ENCODE measurements around the gene DGKD. TPM values are rescaled to one million over a fixed set of nuclear protein-coding genes. Genes with fewer than 3 reads are reported as not detected.
A peak's percentile ranks its signal among the peaks of the same experiment; 100 is the strongest.
"Not testable (repeated sequence)": the region's sequence is repeated elsewhere in the genome, so short reads cannot be mapped to it uniquely, and the experiment has no call there.

DGKD gene
- polyA plus RNA-seq, 12 donors = 20.4 to 33.3 (median 25.0) TPM; not detected in 1

- no peak for DNase-seq
Measured at GRCh38 chr2:233381638-233381995, 27.3 kb downstream of the DGKD start.

- no peak for DNase-seq
Measured at GRCh38 chr2:233384015-233384414, 29.7 kb downstream of the DGKD start.

- no peak for DNase-seq
Measured at GRCh38 chr2:233384811-233385488, 30.7 kb downstream of the DGKD start.

- no peak for DNase-seq
Measured at GRCh38 chr2:233385489-233386044, 31.3 kb downstream of the DGKD start.

- peak; percentile 25 for DNase-seq
Measured at GRCh38 chr2:233386382-233387041, 32.2 kb downstream of the DGKD start.

GRCh38 chr2:233387225-233387624 lies 32.9 kb downstream of the DGKD start:
- no peak for DNase-seq

GRCh38 chr2:233387667-233388528 lies 33.6 kb downstream of the DGKD start:
- peak; percentile 98 for DNase-seq

GRCh38 chr2:233389601-233390125 lies 35.4 kb downstream of the DGKD start:
- no peak for DNase-seq

GRCh38 chr2:233395687-233396086 lies 41.4 kb downstream of the DGKD start:
- no peak for DNase-seq

- DNase-seq = not testable (repeated sequence)
Measured at GRCh38 chr2:233396726-233397665, 42.7 kb downstream of the DGKD start.

GRCh38 chr2:233399306-233400225 lies 45.3 kb downstream of the DGKD start:
- no peak for DNase-seq

GRCh38 chr2:233400341-233400740 lies 46.0 kb downstream of the DGKD start:
- DNase-seq = no peak

GRCh38 chr2:233400961-233401360 lies 46.7 kb downstream of the DGKD start:
- no peak for DNase-seq

- no peak for DNase-seq
Measured at GRCh38 chr2:233402346-233402745, 48.1 kb downstream of the DGKD start.

- DNase-seq = no peak
Measured at GRCh38 chr2:233402789-233403188, 48.5 kb downstream of the DGKD start.

- DNase-seq = no peak
Measured at GRCh38 chr2:233404222-233404621, 49.9 kb downstream of the DGKD start.

GRCh38 chr2:233406865-233407264 lies 52.6 kb downstream of the DGKD start:
- no peak for DNase-seq

- peak; percentile 73 for DNase-seq
Measured at GRCh38 chr2:233407771-233408181, 53.5 kb downstream of the DGKD start.

- no peak for DNase-seq
Measured at GRCh38 chr2:233408366-233409285, 54.3 kb downstream of the DGKD start.
